ENCODE measurements around the gene PTGIS.

DNA sequence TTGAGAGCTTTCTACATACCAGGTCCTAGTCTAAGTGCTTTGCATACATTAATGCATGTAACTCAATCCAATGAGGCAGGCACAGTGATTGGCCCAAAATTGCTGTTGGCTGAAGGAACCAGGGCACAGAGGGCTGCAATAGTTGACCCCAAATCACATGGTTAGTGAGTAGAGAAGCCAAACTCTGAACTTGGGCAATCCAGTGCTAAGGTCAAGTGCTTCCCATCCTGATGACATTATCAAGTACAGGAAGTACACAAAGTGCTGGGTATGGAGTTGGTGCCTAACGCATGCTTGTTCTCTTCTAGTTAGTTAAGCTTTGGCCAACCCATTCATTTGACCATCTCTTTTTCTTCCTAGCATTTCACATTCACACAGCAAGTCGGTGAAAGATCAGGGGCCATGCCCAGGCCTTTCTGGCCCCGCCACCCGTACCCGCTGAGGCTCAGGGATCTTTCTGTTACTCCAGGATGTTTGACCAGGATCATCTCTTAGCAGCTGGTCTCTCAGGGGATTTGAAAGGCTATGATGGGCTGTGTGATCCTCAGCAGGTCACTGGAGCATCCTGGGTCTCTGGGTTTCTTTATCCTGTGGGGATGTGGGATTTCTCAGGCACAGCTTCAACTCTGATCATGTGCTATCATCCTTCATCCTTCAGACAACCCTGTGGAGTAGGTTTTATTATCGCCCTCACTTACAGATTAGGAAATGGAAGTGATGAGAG, 92.5 kb downstream of the PTGIS start:
- TF ChIP-seq SMC3 (IDR thresholded peaks at IDR 0.05; ENCODE audit: low read depth, low read length) (no peak), POLR2A (IDR thresholded peaks at IDR 0.05; ENCODE audit: low read depth, low read length) (no peak), RCOR1 (IDR thresholded peaks at IDR 0.05; ENCODE audit: insufficient replicate concordance, low read length) (no peak), CEBPB (IDR thresholded peaks at IDR 0.05; ENCODE audit: low read depth, low read length) (no peak), CHD1 (IDR thresholded peaks at IDR 0.05; ENCODE audit: low read depth, low read length) (no peak), RFX5 (IDR thresholded peaks at IDR 0.05; ENCODE audit: low read depth, low read length) (no peak), FOS (IDR thresholded peaks at IDR 0.05; ENCODE audit: low read depth, low read length) (no peak), RAD21 (IDR thresholded peaks at IDR 0.05; ENCODE audit: low read length) (no peak), MAFK (IDR thresholded peaks at IDR 0.05; ENCODE audit: low read depth, low read length) (no peak), BHLHE40 (IDR thresholded peaks at IDR 0.05; ENCODE audit: low read depth, low read length) (no peak)
- TF ChIP-seq, protein P1, sequence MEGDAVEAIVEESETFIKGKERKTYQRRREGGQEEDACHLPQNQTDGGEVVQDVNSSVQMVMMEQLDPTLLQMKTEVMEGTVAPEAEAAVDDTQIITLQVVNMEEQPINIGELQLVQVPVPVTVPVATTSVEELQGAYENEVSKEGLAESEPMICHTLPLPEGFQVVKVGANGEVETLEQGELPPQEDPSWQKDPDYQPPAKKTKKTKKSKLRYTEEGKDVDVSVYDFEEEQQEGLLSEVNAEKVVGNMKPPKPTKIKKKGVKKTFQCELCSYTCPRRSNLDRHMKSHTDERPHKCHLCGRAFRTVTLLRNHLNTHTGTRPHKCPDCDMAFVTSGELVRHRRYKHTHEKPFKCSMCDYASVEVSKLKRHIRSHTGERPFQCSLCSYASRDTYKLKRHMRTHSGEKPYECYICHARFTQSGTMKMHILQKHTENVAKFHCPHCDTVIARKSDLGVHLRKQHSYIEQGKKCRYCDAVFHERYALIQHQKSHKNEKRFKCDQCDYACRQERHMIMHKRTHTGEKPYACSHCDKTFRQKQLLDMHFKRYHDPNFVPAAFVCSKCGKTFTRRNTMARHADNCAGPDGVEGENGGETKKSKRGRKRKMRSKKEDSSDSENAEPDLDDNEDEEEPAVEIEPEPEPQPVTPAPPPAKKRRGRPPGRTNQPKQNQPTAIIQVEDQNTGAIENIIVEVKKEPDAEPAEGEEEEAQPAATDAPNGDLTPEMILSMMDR (conservative IDR thresholded peaks at IDR 0.05; ENCODE audit: low read depth, low read length): no peak
- TF ChIP-seq, protein P2, sequence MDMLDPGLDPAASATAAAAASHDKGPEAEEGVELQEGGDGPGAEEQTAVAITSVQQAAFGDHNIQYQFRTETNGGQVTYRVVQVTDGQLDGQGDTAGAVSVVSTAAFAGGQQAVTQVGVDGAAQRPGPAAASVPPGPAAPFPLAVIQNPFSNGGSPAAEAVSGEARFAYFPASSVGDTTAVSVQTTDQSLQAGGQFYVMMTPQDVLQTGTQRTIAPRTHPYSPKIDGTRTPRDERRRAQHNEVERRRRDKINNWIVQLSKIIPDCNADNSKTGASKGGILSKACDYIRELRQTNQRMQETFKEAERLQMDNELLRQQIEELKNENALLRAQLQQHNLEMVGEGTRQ (IDR thresholded peaks at IDR 0.05; ENCODE audit: low read depth, low read length): no peak
- TF ChIP-seq, protein P3, sequence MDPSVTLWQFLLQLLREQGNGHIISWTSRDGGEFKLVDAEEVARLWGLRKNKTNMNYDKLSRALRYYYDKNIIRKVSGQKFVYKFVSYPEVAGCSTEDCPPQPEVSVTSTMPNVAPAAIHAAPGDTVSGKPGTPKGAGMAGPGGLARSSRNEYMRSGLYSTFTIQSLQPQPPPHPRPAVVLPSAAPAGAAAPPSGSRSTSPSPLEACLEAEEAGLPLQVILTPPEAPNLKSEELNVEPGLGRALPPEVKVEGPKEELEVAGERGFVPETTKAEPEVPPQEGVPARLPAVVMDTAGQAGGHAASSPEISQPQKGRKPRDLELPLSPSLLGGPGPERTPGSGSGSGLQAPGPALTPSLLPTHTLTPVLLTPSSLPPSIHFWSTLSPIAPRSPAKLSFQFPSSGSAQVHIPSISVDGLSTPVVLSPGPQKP (IDR thresholded peaks at IDR 0.05; ENCODE audit: borderline replicate concordance, low read depth, low read length): no peak
